ENCODE results near the gene TNPO2.
"Not testable (repeated sequence)": the region's sequence is repeated elsewhere in the genome, so short reads cannot be mapped to it uniquely, and the experiment has no call there.

TNPO2 gene

DNA sequence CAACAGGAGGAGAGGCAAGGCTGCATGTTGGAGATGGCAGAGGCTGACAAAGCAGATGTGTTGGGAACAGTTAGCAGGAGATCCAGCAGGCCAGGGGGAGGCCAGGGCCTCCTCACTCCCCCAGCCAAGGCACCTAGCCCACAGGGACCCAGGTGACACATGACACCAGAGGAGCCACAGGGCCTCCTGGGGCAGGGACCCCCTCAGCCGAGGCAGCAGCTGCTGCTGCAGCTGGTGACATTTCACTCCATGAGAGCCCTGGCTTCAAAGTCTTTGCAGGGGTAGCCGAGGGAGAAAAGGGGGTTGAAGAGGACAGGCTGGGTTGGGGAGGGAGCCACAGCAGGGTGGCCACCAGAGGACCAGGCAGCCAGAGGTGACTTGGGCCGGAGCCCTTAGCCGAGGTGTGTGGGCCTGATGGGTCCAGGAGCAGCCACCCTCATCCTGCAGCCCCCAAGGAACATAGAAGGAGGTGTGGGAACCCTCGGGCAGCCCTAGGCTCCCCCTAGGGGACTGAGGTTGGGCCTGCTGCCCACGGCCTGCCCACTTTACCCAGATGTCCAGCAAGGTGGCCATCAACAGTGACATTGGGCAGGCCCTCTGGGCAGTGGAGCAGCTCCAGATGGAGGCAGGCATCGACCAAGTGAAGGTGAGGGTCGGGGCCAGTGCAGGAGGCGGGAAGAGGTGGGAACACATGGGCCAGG, 36.1 kb downstream of the TNPO2 start, which contains the start of gene GNG14:
Gene GNG14 (plus strand): TSS at position 503 of the 701 bp plus-strand sequence. CDS start 51 bp downstream, at position 554.
- no peak for DNase-seq (ENCODE audit: extremely low read depth, insufficient read length)
- TF ChIP-seq, protein P1, sequence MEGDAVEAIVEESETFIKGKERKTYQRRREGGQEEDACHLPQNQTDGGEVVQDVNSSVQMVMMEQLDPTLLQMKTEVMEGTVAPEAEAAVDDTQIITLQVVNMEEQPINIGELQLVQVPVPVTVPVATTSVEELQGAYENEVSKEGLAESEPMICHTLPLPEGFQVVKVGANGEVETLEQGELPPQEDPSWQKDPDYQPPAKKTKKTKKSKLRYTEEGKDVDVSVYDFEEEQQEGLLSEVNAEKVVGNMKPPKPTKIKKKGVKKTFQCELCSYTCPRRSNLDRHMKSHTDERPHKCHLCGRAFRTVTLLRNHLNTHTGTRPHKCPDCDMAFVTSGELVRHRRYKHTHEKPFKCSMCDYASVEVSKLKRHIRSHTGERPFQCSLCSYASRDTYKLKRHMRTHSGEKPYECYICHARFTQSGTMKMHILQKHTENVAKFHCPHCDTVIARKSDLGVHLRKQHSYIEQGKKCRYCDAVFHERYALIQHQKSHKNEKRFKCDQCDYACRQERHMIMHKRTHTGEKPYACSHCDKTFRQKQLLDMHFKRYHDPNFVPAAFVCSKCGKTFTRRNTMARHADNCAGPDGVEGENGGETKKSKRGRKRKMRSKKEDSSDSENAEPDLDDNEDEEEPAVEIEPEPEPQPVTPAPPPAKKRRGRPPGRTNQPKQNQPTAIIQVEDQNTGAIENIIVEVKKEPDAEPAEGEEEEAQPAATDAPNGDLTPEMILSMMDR (IDR thresholded peaks at IDR 0.05; ENCODE audit: insufficient read depth, low read length, poor library complexity, severe bottlenecking), result no peak
- 0 out of 2 replicates have a peak, but pooled peaks cover 1% of the 10 kb centered on the region for H3K36me3 ChIP-seq (ENCODE audit: control insufficient read depth, insufficient read depth, low read length)
- no peak within 1 kb of the TSS for H3K4me3 ChIP-seq (replicated peaks; ENCODE audit: low read depth, low read length)
- no peaks in the 10 kb centered on the region for H3K27me3 ChIP-seq (replicated peaks; ENCODE audit: control insufficient read depth, insufficient read depth, low read length)

DNA sequence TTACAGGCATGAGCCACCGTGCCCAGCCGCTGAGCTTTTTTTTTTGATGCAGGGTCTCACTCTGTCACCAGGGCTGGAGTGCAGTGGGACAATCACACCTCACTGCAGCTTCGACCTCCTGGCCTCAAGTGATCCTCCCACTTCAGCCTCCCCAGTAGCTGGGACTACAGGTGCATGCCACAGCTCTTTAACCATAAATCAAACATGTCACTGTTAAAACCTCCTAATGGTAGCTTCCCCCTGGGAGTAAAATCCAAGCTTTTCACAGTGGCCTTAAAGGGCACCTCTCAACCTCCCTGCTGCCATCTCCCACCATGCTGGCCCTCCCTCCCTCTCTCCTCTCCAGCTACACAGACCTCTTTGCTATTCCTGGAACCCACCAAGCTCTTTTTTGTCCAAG, 37.9 kb downstream of the TNPO2 start:
- DNase-seq (ENCODE audit: extremely low read depth, insufficient read length), result no peak
- TF ChIP-seq, protein P1 (IDR thresholded peaks at IDR 0.05; ENCODE audit: insufficient read depth, low read length, poor library complexity, severe bottlenecking), result no peak
- no peaks in the 10 kb centered on the region for H3K27me3 ChIP-seq (replicated peaks; ENCODE audit: control insufficient read depth, insufficient read depth, low read length)
- H3K4me3 ChIP-seq (replicated peaks; ENCODE audit: low read depth, low read length), result no peak overlapping the region
- H3K36me3 ChIP-seq (ENCODE audit: control insufficient read depth, insufficient read depth, low read length), result 0 out of 2 replicates have a peak, but pooled peaks cover 1% of the 10 kb centered on the region

DNA sequence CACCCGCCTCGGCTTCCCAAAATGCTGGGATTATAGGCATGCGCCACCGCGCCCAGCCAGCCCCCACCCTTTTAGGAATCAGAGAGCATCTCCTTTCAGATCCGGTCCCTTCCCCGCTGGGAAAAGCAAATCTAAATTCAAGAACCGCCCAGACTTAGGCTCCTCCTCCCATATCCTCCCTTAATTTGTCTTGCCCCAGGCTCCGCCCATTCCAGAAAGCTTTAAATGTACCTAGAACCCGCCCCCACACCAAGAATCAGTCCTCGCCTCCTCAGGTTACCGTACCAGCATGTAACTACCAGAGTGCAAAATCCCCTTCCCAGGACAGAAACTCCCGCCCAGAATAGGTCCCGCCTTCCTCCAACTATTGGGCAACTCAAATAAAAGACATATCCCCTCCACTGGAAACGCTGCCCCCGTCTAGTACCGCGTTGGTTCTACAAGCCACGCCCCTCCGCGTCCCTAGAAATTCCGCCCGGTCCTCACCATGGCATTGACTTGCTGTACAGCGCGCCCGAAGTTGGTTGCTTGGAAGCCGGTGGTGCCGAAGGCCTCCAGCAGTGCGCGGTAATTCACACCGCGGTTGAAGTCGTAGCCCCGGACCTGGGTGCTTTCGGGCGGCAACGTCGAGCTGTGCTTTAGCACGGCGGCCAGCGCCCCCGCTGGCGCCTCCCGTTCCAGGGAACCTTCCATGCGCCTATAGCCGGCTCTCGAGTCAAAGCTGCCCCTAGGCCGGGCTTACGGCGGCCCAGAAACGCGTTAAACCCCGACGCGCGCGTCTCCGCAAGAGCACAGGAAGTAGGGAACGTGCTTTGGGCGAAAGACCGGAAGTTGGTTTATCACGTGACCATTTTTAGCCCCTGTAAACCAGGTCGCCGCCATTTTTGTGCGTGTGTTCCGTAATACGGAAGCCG, 42.4 kb downstream of the TNPO2 start, which contains the start of gene DHPS:
Gene DHPS (minus strand): TSS at position 807 of the 914 bp plus-strand sequence. CDS start 114 bp downstream, at position 693.
- TF ChIP-seq, protein P1 (IDR thresholded peaks at IDR 0.05; ENCODE audit: insufficient read depth, low read length, poor library complexity, severe bottlenecking), result no peak
- Histone ChIP-seq H3K36me3 (ENCODE audit: control insufficient read depth, insufficient read depth, low read length) (peaks cover 24% of the 10 kb centered on the region), H3K4me3 (replicated peaks; ENCODE audit: low read depth, low read length) (peak within 1 kb of the TSS; percentile 67), H3K27me3 (replicated peaks; ENCODE audit: control insufficient read depth, insufficient read depth, low read length) (no peaks in the 10 kb centered on the region)
- DNase-seq (ENCODE audit: extremely low read depth, insufficient read length), result peak; percentile 90

DNA sequence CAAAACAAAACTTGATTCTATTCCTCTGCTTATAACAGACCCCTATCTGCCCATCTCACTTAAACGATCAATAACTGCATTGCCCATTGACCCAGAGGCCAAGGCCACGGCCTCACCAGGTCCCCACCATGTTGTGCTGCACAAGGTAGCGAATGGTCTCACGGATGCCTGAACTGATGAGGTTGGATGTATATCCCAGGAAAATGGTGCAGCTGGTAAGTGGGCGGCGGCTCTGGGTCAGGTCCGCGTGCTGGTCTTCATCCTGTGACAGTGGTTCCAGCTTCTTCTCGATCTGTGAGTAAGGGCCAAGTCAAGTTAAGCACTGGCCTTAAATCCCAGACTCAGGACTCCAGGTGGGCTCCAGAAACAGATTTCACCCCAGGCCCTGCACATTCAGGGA, 43.7 kb downstream of the TNPO2 start:
- TF ChIP-seq, protein P1 (IDR thresholded peaks at IDR 0.05; ENCODE audit: insufficient read depth, low read length, poor library complexity, severe bottlenecking), result no peak
- Histone ChIP-seq H3K27me3 (replicated peaks; ENCODE audit: control insufficient read depth, insufficient read depth, low read length) (no peaks in the 10 kb centered on the region), H3K4me3 (replicated peaks; ENCODE audit: low read depth, low read length) (no peak overlapping the region; the same call in 1 of the 2 replicates), H3K36me3 (ENCODE audit: control insufficient read depth, insufficient read depth, low read length) (peaks cover 34% of the 10 kb centered on the region)
- DNase-seq (ENCODE audit: extremely low read depth, insufficient read length), result no peak

DNA sequence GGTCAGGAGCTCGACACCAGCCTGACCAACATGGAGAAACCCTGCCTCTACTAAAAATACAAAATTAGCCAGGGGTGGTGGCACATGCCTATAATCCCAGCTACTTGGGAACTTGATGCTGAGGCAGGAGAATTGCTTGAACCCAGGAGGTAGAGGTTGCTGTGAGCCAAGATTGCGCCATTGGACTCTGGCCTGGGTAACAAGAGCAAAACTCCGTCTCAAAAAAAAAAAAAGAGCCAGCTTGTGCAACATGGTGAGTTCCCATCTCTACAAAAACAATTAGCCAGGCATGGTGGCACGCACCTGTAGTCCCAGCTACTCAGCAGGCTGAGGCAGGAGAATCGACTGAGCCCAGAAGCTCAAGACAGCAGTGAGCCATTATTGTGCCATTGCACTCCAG, 45.7 kb downstream of the TNPO2 start:
- not testable (repeated sequence) for DNase-seq (ENCODE audit: extremely low read depth, insufficient read length); H3K27me3 ChIP-seq (replicated peaks; ENCODE audit: control insufficient read depth, insufficient read depth, low read length); H3K4me3 ChIP-seq (replicated peaks; ENCODE audit: low read depth, low read length)
- peaks cover 42% of the 10 kb centered on the region for H3K36me3 ChIP-seq (ENCODE audit: control insufficient read depth, insufficient read depth, low read length)

DNA sequence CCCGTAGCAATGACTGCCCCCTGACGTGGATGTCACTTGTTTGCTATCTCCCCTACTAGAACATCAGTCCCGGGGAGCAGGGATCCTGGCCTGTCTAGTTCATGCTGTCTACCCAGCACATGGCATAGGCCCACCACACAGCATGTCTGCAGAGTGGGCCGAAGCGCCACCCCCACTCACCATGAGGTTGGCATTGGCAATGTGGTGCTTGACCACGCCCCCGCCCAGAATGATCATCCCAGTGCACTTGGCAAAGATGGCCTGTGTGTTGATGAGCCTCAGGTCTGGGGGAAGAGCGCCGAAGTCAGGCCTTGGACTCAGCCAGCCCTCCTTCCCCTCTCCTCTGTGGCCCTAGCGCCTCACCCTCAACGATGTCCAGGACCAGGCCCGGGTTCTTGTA, 46.8 kb downstream of the TNPO2 start:
- DNase-seq (ENCODE audit: extremely low read depth, insufficient read length), result no peak
- TF ChIP-seq, protein P1 (IDR thresholded peaks at IDR 0.05; ENCODE audit: insufficient read depth, low read length, poor library complexity, severe bottlenecking), result no peak
- no peak overlapping the region for H3K4me3 ChIP-seq (replicated peaks; ENCODE audit: low read depth, low read length)
- H3K27me3 ChIP-seq (replicated peaks; ENCODE audit: control insufficient read depth, insufficient read depth, low read length), result no peaks in the 10 kb centered on the region
- H3K36me3 ChIP-seq (ENCODE audit: control insufficient read depth, insufficient read depth, low read length), result peaks cover 48% of the 10 kb centered on the region

All from GM06990 (cell line).